Mesodermal cell (in vitro differentiated cells): ENCODE measurements around the gene LRRC45.

Source experiments
- H3K27ac ChIP-seq: 2 replicates; pipeline ENCODE4 v1.7.0; 2013; ENCODE audit warnings: mild to moderate bottlenecking, low read depth, low read length, moderate library complexity; ENCODE audit not compliant: severe bottlenecking
- H3K36me3 ChIP-seq: 2 replicates; pipeline ENCODE4 v1.7.1; 2013; ENCODE audit warnings: mild to moderate bottlenecking, low read length, moderate library complexity; ENCODE audit not compliant: control insufficient read depth, insufficient read depth
- H3K4me1 ChIP-seq: one replicate; pipeline ENCODE4 v1.7.1; 2013; ENCODE audit warnings: mild to moderate bottlenecking, low read length; ENCODE audit not compliant: insufficient read depth, control insufficient read depth, poor library complexity, severe bottlenecking
- H3K4me3 ChIP-seq: 2 replicates; pipeline ENCODE4 v1.7.0; 2013; ENCODE audit warnings: low read length, control low read depth, mild to moderate bottlenecking; ENCODE audit not compliant: insufficient read depth, poor library complexity, severe bottlenecking; ENCODE audit errors: extremely low read depth
- H3K9me3 ChIP-seq: 2 replicates; pipeline ENCODE4 v1.7.1; 2013; ENCODE audit warnings: mild to moderate bottlenecking, low read length, moderate library complexity; ENCODE audit not compliant: control insufficient read depth
- WGBS, 2 experiments: methylation state at CpG; one replicate each; pipeline ENCODE4 v1.1.5; 2013; ENCODE audit warnings: missing lambda C conversion rate in 2 of 2; ENCODE audit not compliant: insufficient coverage in 2 of 2; 5-methylcytosine and 5-hydroxymethylcytosine counted together

Gene LRRC45

DNA sequence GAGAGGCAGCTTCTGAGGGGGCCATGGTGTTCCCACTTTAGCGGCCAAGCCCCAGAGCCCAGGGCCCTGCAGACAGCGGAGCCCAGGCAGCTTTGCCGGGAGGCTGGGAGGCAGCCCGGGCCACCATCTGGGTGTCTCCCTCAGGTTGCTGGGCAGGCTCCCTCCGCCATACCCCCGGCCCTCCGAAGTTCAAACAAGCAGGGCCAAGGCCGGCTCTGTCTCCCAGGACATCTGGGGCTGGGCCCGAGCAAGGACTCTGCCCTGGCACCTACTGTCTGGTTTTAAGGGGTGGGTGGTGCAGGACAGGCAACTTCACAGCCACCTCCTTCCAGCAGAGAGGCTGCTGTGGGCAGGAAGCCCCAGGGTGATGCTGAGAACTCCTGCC, 39.9 kb downstream of the LRRC45 start:
- 96 to 98% methylated on average over 9 of the region's 9 CpGs for WGBS, 2 experiments
- Histone ChIP-seq H3K4me1 (peaks cover 9% of the 10 kb centered on the region), H3K27ac (no peak overlapping the region), H3K9me3 (no peaks in the 10 kb centered on the region), H3K4me3 (no peak overlapping the region), H3K36me3 (peaks cover 46% of the 10 kb centered on the region)

DNA sequence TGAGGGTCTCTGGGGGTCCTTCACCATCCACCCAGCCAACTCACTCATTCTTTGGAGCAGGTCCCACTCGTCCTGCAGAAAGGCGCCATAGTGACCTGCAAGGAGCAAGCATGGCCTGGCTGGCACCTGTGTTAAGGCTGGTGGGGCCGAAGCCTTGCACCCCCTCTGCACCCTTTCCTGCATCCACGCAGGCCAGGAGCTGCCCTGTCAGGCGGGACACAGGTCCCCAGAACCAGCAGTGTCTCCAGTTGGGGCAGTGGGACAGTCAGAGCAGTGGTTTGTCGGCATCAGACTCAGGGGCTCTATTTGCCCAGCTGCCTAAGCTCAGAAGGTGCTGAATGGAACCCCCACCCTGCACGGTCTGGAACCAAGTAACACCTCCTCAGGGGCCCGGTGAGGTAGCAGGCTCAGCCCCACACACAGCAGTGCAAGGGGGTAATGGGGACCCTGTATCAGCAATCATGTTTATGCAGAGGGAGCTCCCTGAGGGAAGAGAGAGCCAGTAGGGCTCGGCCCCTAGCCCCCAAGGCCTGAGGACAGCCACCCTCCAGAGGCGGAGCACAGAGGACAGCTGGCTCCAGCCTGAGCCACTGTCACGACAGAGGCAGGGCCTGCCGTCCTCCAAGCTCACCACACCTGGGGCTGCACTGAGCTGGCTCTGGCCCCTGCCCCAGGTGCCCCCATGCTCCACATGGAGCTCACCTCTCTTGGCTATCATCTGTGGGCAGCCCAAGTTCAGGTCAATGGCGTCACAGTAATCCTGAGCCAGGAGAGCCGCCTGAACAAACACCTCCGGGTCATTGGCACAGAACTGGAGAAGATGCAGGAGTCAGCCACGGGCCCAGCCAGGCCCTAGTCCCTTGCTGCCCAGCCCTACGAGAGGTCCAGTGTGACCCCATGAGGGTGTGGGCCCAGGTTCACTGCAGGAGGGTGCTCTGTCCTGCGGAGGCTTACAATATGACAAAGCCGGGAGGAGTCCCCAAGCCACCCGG, 40.6 kb downstream of the LRRC45 start:
- Histone ChIP-seq H3K27ac (no peak overlapping the region), H3K9me3 (no peaks in the 10 kb centered on the region), H3K4me3 (no peak overlapping the region), H3K36me3 (peaks cover 39% of the 10 kb centered on the region), H3K4me1 (peaks cover 9% of the 10 kb centered on the region)
- WGBS, 2 experiments = 91 to 94% methylated on average over 19 to 20 of the region's 20 CpGs

DNA sequence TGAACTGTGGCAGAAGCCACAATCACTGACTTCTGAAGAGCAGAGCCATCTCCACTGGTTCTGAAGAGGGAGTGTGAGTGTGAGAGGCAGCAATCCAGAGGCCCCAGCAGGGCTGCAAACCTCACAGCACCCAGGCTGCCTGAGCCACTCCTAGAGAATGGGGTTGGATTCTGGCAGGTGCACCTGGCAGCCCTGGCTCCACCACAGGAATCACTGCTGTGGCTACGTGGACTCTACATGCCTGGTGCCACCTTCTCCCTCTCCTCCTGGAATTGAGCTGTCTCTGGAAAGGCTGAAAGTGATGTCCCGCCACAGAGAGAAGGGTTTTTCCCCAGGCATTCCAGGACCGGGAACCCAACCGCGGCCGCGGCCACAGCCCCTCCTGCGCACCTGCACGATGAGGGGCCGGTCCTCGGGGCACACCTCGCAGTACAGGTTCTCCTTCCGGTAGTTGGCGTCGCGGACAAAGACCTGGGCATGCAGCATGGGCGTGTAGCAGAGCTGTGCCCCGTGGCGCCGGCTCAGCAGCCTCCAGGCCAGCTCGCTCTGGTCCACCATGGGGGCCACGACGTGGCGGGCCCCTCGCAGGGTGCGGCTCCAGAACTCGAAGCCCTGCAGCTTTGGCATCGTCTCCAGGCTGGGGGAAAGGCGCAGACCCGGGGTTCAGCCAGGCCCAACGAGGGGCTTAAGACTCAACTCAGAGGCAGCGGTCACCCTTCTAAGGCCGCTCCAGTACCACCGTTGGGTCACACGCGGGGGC, 41.5 kb downstream of the LRRC45 start:
- whole genome bisulfite sequencing, 2 experiments = 68 to 69% methylated on average over 34 to 36 of the region's 36 CpGs
- Histone ChIP-seq H3K27ac (no peak overlapping the region), H3K4me3 (peak overlapping the region; percentile 66), H3K9me3 (no peaks in the 10 kb centered on the region), H3K36me3 (peaks cover 33% of the 10 kb centered on the region), H3K4me1 (peaks cover 9% of the 10 kb centered on the region)

DNA sequence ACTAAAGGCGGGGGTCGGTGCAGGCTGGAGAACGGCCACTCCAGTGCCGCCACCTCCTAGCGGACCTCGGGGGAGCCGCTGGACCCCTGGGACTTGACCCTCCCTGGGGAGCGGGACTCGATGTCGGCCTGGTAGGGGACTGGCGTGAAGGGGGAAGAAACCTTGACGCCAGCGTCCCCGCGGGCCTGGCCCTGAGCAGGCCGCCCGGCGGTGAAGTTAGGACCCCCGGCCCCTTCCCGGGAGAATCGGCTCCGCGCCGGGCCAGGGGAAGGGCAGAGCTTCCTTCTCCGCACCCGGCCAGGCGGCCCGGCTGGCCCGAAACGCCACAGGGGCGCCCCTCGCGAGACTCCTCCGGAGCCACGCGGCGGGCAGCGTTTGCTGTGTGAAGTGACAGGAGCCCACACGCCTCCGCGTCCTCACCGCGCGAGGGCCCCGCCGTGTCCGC, 42.1 kb downstream of the LRRC45 start:
- peaks cover 29% of the 10 kb centered on the region for H3K36me3 ChIP-seq
- WGBS, 2 experiments = 1 to 2% methylated on average over 34 to 43 of the region's 47 CpGs
- H3K4me1 ChIP-seq = peaks cover 9% of the 10 kb centered on the region
- peak overlapping the region; percentile 66 for H3K4me3 ChIP-seq
- H3K27ac ChIP-seq = no peak overlapping the region
- H3K9me3 ChIP-seq = no peaks in the 10 kb centered on the region

DNA sequence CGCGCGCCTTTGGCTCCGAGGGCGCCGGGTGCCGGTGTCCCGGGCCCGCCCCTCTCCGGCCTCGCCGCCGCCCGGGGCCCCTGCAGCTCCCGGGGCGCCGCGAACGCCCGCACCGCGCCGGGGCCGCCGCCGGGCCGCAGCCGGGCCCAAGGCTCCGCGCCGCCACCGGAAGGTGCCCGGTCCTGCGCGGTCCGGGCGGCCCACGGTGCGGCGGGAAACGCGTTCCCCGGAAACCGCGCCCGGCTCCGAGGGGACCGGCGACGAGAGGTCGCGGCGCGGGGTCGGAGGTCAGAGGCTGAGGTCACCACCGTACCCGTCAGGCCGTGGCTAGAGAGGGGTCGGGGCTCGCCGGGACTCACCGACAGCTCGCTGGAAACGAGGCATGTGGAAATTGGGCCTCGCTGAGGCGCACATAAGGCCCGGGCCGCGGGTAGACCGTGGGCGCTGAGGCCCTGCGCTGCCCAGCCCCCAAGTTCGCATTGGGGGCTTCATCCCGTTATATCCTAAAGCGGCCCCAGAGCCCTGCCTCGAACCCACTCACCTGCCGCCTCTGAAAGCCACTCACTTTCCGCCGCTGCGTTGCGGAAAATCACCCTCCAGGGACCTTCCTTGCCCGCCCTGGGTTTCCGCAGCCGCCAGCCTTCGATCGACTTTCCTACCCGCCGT, 42.7 kb downstream of the LRRC45 start, which contains the start of gene DUS1L:
TSS of gene DUS1L (minus strand) at position 167 of the 666 bp plus-strand sequence. CDS start 745 bp downstream, outside the sequence.
- WGBS, 2 experiments = 7 to 14% methylated on average over 67 to 88 of the region's 88 CpGs
- H3K27ac ChIP-seq = peak within 1 kb of the TSS; percentile 36
- H3K4me3 ChIP-seq = peak within 1 kb of the TSS; percentile 66
- H3K9me3 ChIP-seq = no peaks in the 10 kb centered on the region
- peaks cover 25% of the 10 kb centered on the region for H3K36me3 ChIP-seq
- peaks cover 9% of the 10 kb centered on the region for H3K4me1 ChIP-seq

DNA sequence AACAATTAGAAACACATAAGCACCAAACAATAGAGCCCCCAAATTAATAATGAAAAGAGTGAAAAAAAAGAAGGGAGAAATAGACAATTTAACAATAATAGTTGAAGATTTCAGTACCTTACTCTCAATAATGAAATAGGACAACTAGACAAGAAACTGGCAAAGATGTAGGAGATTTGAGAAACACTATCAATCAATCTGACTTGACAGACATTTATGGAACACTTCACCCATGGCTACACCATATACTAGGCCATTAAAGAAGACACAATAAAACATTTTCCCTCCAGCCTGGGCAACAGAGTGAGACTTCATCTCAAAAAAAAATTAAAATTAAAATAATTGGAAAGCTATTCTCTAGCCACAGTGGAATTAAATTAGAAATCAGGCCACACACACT, 47.5 kb downstream of the LRRC45 start:
- H3K9me3 ChIP-seq = no peaks in the 10 kb centered on the region
- peaks cover 4% of the 10 kb centered on the region for H3K4me1 ChIP-seq
- H3K27ac ChIP-seq = no peak overlapping the region
- no peaks in the 10 kb centered on the region for H3K36me3 ChIP-seq
- no peak overlapping the region for H3K4me3 ChIP-seq

DNA sequence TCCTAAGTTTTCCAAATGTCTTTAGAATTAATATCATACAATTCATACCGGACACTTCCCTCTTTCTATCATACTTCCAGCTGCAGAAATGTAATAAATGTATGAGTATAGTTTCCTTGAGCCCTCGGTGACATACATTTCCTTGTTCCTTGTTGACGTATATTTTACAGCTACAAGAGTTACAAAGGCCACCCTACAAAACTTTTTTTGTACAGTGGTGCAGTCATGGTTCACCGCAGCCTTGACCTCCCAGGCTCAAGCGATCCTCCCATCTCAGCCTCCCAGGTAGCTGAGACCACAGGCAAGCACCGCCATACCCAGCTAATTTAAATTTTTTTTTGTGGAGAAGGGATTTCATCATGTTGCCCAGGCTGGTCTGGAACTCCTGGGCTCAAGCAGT, 49.7 kb downstream of the LRRC45 start:
- H3K9me3 ChIP-seq = no peaks in the 10 kb centered on the region
- peaks cover 5% of the 10 kb centered on the region for H3K36me3 ChIP-seq
- no peak overlapping the region for H3K27ac ChIP-seq
- WGBS, 2 experiments = 80 to 84% methylated on average over 2 to 3 of the region's 6 CpGs
- no peak overlapping the region for H3K4me3 ChIP-seq
- H3K4me1 ChIP-seq = no peaks in the 10 kb centered on the region

DNA sequence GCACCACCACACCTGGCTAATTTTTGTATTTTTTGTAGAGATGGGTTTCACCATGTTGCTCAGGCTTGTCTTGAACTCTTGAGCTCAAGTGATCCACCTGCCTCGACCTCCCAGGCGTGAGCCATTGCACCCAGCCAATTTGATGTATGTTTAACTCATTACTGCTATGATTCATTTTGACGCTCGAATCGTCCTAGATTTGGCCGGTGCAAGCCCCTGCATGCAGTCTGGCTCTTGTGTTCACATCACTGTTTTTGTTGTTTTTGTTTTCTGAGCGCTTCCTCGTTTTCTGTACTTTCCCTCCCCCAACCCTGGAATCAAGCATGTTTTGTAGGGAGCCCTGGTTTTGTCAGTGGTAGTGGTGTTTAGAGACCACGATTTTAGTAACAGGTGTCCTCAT, 50.3 kb downstream of the LRRC45 start:
- peaks cover 11% of the 10 kb centered on the region for H3K36me3 ChIP-seq
- 92 to 96% methylated on average over 4 to 7 of the region's 9 CpGs for WGBS, 2 experiments
- H3K4me1 ChIP-seq = no peaks in the 10 kb centered on the region
- no peak overlapping the region for H3K4me3 ChIP-seq
- H3K9me3 ChIP-seq = no peaks in the 10 kb centered on the region
- H3K27ac ChIP-seq = no peak overlapping the region

DNA sequence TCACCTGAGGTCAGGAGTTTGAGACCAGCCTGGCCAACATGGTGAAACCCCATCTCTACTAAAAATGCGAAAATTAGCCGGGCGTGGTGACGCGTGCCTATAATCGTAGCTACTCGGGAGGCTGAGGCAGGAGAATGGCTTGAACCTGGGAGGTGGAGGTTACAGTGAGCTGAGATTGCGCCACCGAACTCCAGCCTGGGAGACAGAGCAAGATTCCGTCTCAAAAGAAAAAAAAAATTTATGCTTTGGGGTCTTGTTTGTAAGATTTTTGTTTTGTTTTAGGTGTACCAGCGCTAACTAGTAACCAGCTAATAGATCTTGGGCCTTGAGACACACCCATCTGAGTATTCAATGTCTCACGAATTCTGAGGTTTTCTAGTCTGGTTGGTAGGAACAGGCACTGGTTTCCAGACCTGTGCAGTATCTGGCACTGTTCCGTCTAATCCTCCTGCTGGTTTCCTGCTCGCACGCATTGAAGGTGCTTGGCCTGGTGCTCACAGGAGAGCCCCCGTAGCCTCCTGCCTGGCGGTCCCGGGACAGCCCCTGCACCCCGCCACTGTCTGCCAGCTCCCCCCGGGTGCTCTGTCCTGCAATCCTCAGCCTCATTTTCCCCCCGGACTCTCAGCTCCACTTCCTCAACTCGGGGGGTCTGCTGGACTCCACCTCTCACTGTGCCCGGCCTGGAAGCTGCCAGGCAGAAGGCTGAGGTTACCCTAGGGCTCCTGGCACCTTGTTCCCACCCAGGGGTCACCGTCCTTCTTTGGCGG, 53.1 kb downstream of the LRRC45 start:
- Histone ChIP-seq H3K36me3 (peaks cover 35% of the 10 kb centered on the region), H3K27ac (no peak overlapping the region), H3K4me3 (no peak overlapping the region), H3K4me1 (no peaks in the 10 kb centered on the region), H3K9me3 (no peaks in the 10 kb centered on the region)
- WGBS, 2 experiments = 85 to 93% methylated on average over 19 to 24 of the region's 25 CpGs
